Right lobe of liver (tissue), 6 donors: ENCODE measurements around the gene PPP1R12A. TPM values are rescaled to one million over a fixed set of nuclear protein-coding genes. Genes with fewer than 3 reads are reported as not detected.
"Not testable (repeated sequence)": the region's sequence is repeated elsewhere in the genome, so short reads cannot be mapped to it uniquely, and the experiment has no call there.

Experiments used
- ATAC-seq, 4 donors: fragments of 200-7000 bp; cut with Tn5 transposase; one replicate each; pipeline ENCODE4 v1.9.1; 2020; ENCODE audit warnings: mild to moderate bottlenecking in 4 of 4, moderate library complexity in 4 of 4
- DNase-seq, 3 donors: peaks; one replicate each; pipeline ENCODE4 v3.0.0-alpha.2; 2020
- H3K27ac ChIP-seq, 3 donors: fragments of 200-600 bp; one replicate each; pipeline ENCODE4 v1.8.0; 2022
- H3K27me3 ChIP-seq, 2 donors: fragments of 200-600 bp; one replicate each; pipeline ENCODE4 v1.8.0; 2022
- H3K36me3 ChIP-seq, 4 donors: fragments of 200-600 bp; sonication (generic) in 1 of 4; one replicate each; pipeline versions ENCODE4 v1.5.1 to v1.8.0; 2017 to 2022; ENCODE audit warnings: control low read depth in 1 of 4
- H3K4me1 ChIP-seq, 4 donors: fragments of 200-600 bp; sonication (generic) in 1 of 4; one replicate each; pipeline versions ENCODE4 v1.5.1 to v1.8.0; 2017 to 2022; ENCODE audit warnings: control low read depth in 1 of 4
- H3K4me3 ChIP-seq, 3 donors: fragments of 200-600 bp; one replicate each; pipeline ENCODE4 v1.8.0; 2022
- H3K9me3 ChIP-seq, 4 donors: fragments of 200-600 bp; sonication (generic) in 1 of 4; one replicate each; pipeline versions ENCODE4 v1.5.1 to v1.8.0; 2017 to 2022; ENCODE audit warnings: control low read depth in 1 of 4
- POLR2A ChIP-seq: fragments of 450-650 bp; IDR thresholded peaks from one replicate; pipeline ENCODE4 v1.6.1; 2017; ENCODE audit warnings: antibody characterized with exemption, mild to moderate bottlenecking
- WGBS: methylation state at CpG from one replicate; pipeline ENCODE4 v1.1.6; 2018; ENCODE audit warnings: low coverage, low lambda C conversion rate; ENCODE audit not compliant: insufficient coverage; ENCODE audit errors: missing lambda C conversion rate; 5-methylcytosine and 5-hydroxymethylcytosine counted together
- intact Hi-C, 2 donors: fragments of 100-400 bp; cut with DNase I; formaldehyde crosslinking; loops; one replicate each; pipeline versions ENCODE4 v1.11.2 to v1.14.1; 2022
- total RNA-seq, 6 experiments: library from RNA; depleted of rRNA in 2 of 6; stranded (reverse); fragments of >200 nt in 2 of 6; fragmentation: NEBNext Ultra II Directional in 3 of 6; extraction: Animal tissue kit (Norgen Biotek cat#: 25700) in 3 of 6; gene quantifications; one replicate each; pipeline versions ENCODE4 v1.1.0 to v1.2.4, GENCODE V29; 2016 to 2023
- TF ChIP-seq, protein P1 (sequence below), 4 donors: fragments of 200-600 bp in 3 of 4; fragments of 450-650 bp in 1 of 4; IDR thresholded peaks; one replicate each; pipeline versions ENCODE4 v1.5.1 to v1.8.0; 2016 to 2022; ENCODE audit warnings: antibody characterized with exemption in 4 of 4, mild to moderate bottlenecking in 2 of 4
- donor health status: DM: no; HTN: yes; CAD: no.
- donor health status: DM: no; HTN: no; CAD: no.
- donor health status: DM: no; HTN: no; CAD: no.
- donor health status: DM: no; HTN: yes; CAD: no.
- donor health status: DM: no; HTN: yes; CAD: no.

PPP1R12A gene
- total RNA-seq, 6 experiments from 2014 or later, result 13.1 to 21.0 (median 19.2) TPM

DNA sequence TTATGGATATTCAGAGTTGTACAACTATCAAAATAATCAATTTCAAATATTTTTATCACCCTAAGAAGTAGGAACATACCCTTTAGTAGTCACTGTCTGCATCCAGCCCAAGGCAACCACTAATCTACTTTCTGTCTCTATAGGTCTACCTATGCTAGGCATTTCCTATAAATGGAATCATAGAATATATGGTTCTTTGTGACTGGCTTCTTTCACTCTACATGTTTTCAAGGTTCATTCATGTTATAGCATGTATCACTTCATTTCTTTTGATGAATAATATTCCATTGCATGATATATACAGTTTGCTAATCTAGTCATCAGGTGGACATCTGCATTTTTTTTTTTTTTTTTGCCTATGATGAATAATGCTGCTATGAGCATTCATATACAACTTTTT, 112.4 kb downstream of the PPP1R12A start:
- TF ChIP-seq, protein P1, sequence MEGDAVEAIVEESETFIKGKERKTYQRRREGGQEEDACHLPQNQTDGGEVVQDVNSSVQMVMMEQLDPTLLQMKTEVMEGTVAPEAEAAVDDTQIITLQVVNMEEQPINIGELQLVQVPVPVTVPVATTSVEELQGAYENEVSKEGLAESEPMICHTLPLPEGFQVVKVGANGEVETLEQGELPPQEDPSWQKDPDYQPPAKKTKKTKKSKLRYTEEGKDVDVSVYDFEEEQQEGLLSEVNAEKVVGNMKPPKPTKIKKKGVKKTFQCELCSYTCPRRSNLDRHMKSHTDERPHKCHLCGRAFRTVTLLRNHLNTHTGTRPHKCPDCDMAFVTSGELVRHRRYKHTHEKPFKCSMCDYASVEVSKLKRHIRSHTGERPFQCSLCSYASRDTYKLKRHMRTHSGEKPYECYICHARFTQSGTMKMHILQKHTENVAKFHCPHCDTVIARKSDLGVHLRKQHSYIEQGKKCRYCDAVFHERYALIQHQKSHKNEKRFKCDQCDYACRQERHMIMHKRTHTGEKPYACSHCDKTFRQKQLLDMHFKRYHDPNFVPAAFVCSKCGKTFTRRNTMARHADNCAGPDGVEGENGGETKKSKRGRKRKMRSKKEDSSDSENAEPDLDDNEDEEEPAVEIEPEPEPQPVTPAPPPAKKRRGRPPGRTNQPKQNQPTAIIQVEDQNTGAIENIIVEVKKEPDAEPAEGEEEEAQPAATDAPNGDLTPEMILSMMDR (IDR thresholded peaks at IDR 0.05), result no peak
- no peak for TF ChIP-seq POLR2A
- no peak overlapping the region for H3K4me3 ChIP-seq
- peaks cover 0 to 13% (median 6%) of the 10 kb centered on the region in 4 donors for H3K36me3 ChIP-seq
- no peaks in the 10 kb centered on the region for H3K9me3 ChIP-seq
- H3K4me1 ChIP-seq, result no peaks in the 10 kb centered on the region
- intact Hi-C loops, result no loop called here
- H3K27ac ChIP-seq, result no peak overlapping the region
- ATAC-seq (no peak), DNase-seq (no peak)
- H3K27me3 ChIP-seq, result no peaks in the 10 kb centered on the region

DNA sequence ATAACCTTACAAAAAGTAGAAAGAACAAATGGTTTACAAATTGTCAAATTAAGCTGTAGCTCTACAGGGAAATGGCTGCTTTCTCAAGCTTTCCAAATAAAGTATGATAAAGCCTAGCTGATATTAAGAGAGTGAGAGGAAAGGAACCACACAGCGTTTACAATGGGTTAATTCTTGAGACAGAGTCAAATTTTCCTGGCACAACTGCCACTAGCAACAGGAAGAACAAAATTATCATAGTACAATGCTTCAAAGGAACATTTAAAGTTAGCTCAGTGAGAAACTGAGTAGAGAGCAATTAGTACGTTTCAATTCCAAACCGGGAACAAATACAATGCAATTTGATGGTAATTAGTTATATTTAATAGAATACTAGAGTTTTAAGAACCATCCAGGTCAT, 116.0 kb downstream of the PPP1R12A start:
- Histone ChIP-seq H3K27me3 (no peaks in the 10 kb centered on the region), H3K4me3 (no peak overlapping the region), H3K27ac (no peak overlapping the region), H3K36me3 (peaks cover 0 to 13% (median 6%) of the 10 kb centered on the region in 4 donors), H3K4me1 (no peaks in the 10 kb centered on the region), H3K9me3 (no peaks in the 10 kb centered on the region)
- TF ChIP-seq, protein P1 (IDR thresholded peaks at IDR 0.05), result no peak
- ATAC-seq, result peak in 1 of 4 donors; percentile 45
- 50% methylated on average over 3 of the region's 3 CpGs for WGBS
- DNase-seq, result no peak
- intact Hi-C loops, result no loop called here

DNA sequence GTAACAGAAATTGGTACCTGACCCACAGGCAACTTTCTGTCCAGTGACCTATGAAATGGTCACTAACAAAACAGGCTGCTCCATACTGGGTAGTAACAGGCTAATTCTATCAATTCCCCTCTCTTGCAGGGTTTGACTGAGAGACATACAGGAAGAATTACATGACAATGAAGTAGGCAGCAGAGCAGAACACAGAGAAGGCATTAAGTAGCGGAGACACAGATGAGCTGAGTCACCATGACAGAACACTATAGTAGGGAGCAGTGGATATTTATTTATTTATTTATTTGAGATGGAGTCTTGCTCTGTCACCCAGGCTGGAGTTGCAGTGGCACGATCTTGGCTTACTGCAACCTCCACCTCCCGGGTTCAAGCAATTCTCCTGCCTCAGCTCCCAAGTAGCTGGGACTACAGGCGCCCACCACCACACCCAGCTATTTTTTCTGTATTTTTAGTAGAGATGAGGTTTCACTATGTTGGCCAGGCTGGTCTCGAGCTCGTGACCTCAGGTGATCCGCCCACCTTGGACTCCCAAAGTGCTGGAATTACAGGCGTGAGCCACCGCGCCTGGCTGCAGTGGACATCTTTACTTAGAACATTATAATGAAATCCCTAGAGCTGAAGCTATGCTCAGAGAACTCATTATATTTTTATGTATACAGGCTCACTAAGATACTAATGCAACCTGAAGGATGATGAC, 150.4 kb downstream of the PPP1R12A start:
- intact Hi-C loops, H3K4me3 ChIP-seq, H3K27me3 ChIP-seq, H3K27ac ChIP-seq, ATAC-seq, DNase-seq, H3K9me3 ChIP-seq, H3K4me1 ChIP-seq: not testable (repeated sequence)
- peaks cover 0 to 27% (median 2%) of the 10 kb centered on the region in 4 donors for H3K36me3 ChIP-seq
- 96% methylated on average over 10 of the region's 10 CpGs for WGBS

DNA sequence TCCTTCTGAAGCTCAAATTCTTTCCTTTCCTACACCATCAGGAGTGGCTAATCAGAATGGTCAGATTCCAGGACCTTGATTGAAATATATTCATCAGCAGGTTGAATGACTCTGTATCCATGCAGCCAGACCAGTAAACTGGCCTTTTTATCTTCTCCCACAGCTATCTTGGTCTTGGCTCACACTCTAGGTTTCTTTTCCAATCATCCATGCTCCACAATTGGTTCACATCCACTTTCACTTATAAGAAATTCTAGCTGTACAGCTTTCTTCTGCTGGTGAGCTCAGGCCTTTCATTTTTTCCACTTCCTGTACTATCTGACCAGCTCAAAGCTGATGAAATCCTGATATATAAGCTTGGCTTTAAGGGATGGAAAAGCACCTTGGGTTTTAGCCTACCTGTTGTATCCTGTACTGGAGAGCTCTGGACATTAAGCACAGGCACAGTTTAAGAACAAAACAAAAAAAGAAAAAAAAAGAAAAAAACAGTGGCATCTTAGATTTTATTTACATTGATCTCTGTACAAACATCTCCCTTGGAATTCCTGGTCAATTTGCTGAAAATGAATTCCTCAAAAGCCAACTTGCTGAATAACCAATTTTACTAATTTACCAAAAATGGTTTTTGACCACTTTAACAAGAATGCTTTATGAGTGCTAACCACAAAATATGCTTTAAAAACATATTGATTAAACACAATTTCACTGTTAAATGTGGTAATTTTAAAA, 152.6 kb downstream of the PPP1R12A start:
- no peaks in the 10 kb centered on the region for H3K27me3 ChIP-seq
- no peak overlapping the region for H3K4me3 ChIP-seq
- H3K4me1 ChIP-seq, result no peaks in the 10 kb centered on the region
- peaks cover 0 to 18% (median 2%) of the 10 kb centered on the region in 4 donors for H3K36me3 ChIP-seq
- DNase-seq (no peak), ATAC-seq (peak in 2 of 4 donors; percentile 24 to 29)
- H3K9me3 ChIP-seq, result no peaks in the 10 kb centered on the region
- H3K27ac ChIP-seq, result no peak overlapping the region
- intact Hi-C loops, result no loop called here
- TF ChIP-seq, protein P1 (IDR thresholded peaks at IDR 0.05), result no peak
- no peak for TF ChIP-seq POLR2A

DNA sequence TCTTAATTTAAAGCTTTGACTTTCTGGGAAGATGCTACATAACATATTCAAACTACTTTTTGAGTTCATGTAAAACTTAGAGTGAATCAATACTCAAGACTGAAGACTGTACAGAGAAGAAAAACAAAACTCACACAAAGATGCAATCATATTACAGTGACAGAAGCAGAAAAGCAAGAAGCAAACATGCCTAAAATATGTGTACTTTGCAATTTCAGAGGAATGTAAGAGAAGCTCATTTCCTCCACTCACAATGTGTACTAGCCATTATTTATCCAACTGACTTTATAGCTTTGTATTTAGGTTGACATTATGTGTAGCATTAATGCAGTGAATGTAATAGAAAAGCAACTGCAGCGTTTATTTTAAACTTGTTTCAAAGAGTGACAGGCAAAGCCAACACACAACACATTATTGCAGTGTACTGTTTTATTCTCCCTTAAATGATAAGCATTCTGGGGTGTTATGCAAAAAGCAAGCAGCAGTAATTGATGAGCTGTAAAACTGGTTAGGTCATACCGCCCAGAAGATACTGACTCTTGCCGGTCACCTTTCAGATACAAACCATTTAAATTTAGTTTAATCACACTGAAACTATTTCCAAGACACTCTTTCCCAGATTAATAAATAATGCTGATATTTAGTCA, 156.0 kb downstream of the PPP1R12A start:
- intact Hi-C loops, result no loop called here
- no peak overlapping the region for H3K4me3 ChIP-seq
- TF ChIP-seq, protein P1 (IDR thresholded peaks at IDR 0.05), result no peak
- no peak for TF ChIP-seq POLR2A
- H3K9me3 ChIP-seq, result no peaks in the 10 kb centered on the region
- WGBS, result 92% methylated on average over 3 of the region's 3 CpGs
- H3K27ac ChIP-seq, result no peak overlapping the region
- no peaks in the 10 kb centered on the region for H3K27me3 ChIP-seq
- peaks cover 0 to 13% (median 0%) of the 10 kb centered on the region in 4 donors for H3K36me3 ChIP-seq
- DNase-seq (no peak), ATAC-seq (no peak)
- H3K4me1 ChIP-seq, result no peaks in the 10 kb centered on the region
